Stimulated activated naive CD4-positive, alpha-beta T cell (primary cell): Measurements from ENCODE around the gene IL11RA.
A peak's percentile ranks its signal among the peaks of the same experiment; 100 is the strongest.

Source experiments
- DNase-seq, 6 experiments: peaks; one replicate each; lab custom pipeline; 2025; lab: John Stamatoyannopoulos, UW

Gene IL11RA

GRCh38 chr9:34687276-34688030 lies 35.5 kb downstream of the IL11RA start:
- DNase-seq = no peak

GRCh38 chr9:34688329-34689115 lies 36.5 kb downstream of the IL11RA start:
- DNase-seq = no peak

- no peak for DNase-seq
These were observed 37.1 kb downstream of the IL11RA start for GRCh38 chr9:34689116-34689470.

GRCh38 chr9:34689512-34689911 lies 37.5 kb downstream of the IL11RA start:
- no peak for DNase-seq

- DNase-seq = no peak
These were observed 39.3 kb downstream of the IL11RA start, which contains the start of gene CCL19 for GRCh38 chr9:34690983-34691935. Gene CCL19 (minus strand): TSS chr9:34691276. CDS start chr9:34691139, 137 bp downstream.

GRCh38 chr9:34691936-34692315 lies 39.9 kb downstream of the IL11RA start:
- no peak for DNase-seq

- no peak for DNase-seq
These were observed 41.6 kb downstream of the IL11RA start for GRCh38 chr9:34693560-34693959.

GRCh38 chr9:34694811-34695210 lies 42.8 kb downstream of the IL11RA start:
- DNase-seq = no peak

GRCh38 chr9:34701023-34701768 lies 49.2 kb downstream of the IL11RA start:
- peak; percentile 47 to 80 (median 68) for DNase-seq

GRCh38 chr9:34701769-34702736 lies 50.1 kb downstream of the IL11RA start:
- DNase-seq = peak; percentile 60 to 77 (median 71)

- DNase-seq = no peak
These were observed 55.1 kb downstream of the IL11RA start for GRCh38 chr9:34707130-34707529.

- no peak for DNase-seq
These were observed 57.4 kb downstream of the IL11RA start for GRCh38 chr9:34709196-34709978.

GRCh38 chr9:34710023-34710422 lies 58.0 kb downstream of the IL11RA start, which contains the start of gene CCL21:
Gene CCL21 (minus strand): TSS chr9:34710136. CDS start chr9:34710066, 70 bp downstream.
- DNase-seq = no peak
